ENCODE measurements around the gene OR14K1.

- TF ChIP-seq POLR2A (IDR thresholded peaks at IDR 0.05; ENCODE audit: borderline replicate concordance, extremely low read depth, insufficient read depth, insufficient read length) (no peak), CTCF (IDR thresholded peaks at IDR 0.05 in 2 of 3, conservative IDR thresholded peaks at IDR 0.05 in 1 of 3; ENCODE audit: borderline replicate concordance in 1 of 3, insufficient read depth in 1 of 3, low read depth in 2 of 3, low read length in 2 of 3) (no peak), ZFX (IDR thresholded peaks at IDR 0.05) (no peak), SIN3A (IDR thresholded peaks at IDR 0.05; ENCODE audit: low read depth) (no peak), FOSL1 (IDR thresholded peaks at IDR 0.05; ENCODE audit: low read depth) (no peak), SP1 (IDR thresholded peaks at IDR 0.05; ENCODE audit: low read depth) (no peak), EZH2 (IDR thresholded peaks at IDR 0.05) (no peak), EZH2phosphoT487 (IDR thresholded peaks at IDR 0.05; ENCODE audit: borderline replicate concordance) (no peak), ATF3 (IDR thresholded peaks at IDR 0.05) (no peak), SRF (IDR thresholded peaks at IDR 0.05; ENCODE audit: low read depth) (no peak), POLR2AphosphoS5 (IDR thresholded peaks at IDR 0.05; ENCODE audit: low read depth, low read length) (no peak), CEBPB (IDR thresholded peaks at IDR 0.05; ENCODE audit: low read depth) (no peak), RAD21 (IDR thresholded peaks at IDR 0.05; ENCODE audit: low read depth) (no peak)
- TF ChIP-seq, protein P1, sequence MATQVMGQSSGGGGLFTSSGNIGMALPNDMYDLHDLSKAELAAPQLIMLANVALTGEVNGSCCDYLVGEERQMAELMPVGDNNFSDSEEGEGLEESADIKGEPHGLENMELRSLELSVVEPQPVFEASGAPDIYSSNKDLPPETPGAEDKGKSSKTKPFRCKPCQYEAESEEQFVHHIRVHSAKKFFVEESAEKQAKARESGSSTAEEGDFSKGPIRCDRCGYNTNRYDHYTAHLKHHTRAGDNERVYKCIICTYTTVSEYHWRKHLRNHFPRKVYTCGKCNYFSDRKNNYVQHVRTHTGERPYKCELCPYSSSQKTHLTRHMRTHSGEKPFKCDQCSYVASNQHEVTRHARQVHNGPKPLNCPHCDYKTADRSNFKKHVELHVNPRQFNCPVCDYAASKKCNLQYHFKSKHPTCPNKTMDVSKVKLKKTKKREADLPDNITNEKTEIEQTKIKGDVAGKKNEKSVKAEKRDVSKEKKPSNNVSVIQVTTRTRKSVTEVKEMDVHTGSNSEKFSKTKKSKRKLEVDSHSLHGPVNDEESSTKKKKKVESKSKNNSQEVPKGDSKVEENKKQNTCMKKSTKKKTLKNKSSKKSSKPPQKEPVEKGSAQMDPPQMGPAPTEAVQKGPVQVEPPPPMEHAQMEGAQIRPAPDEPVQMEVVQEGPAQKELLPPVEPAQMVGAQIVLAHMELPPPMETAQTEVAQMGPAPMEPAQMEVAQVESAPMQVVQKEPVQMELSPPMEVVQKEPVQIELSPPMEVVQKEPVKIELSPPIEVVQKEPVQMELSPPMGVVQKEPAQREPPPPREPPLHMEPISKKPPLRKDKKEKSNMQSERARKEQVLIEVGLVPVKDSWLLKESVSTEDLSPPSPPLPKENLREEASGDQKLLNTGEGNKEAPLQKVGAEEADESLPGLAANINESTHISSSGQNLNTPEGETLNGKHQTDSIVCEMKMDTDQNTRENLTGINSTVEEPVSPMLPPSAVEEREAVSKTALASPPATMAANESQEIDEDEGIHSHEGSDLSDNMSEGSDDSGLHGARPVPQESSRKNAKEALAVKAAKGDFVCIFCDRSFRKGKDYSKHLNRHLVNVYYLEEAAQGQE (IDR thresholded peaks at IDR 0.05; ENCODE audit: low read depth), result no peak
Measured at GRCh38 chr1:247741756-247742155, 3.3 kb downstream of the OR14K1 start.

All from HCT116 (cell line).